Bronchial epithelial cell (primary cell): ENCODE results near the gene LRRN4. TPM values are rescaled to one million over a fixed set of nuclear protein-coding genes. Genes with fewer than 3 reads are reported as not detected.

Experiments
- DNase-seq: peaks from one replicate; pipeline ENCODE4 v3.0.0-alpha.2; 2010; ENCODE audit warnings: low read depth
- FAIRE-seq: peaks from 2 replicates; lab custom pipeline; 2011; peaks lifted over from hg19 to GRCh38; lab: Jason Lieb, UNC
- H3K27me3 ChIP-seq: 2 replicates; pipeline ENCODE4 v1.5.1; 2011; ENCODE audit warnings: low read length; ENCODE audit not compliant: control insufficient read depth, insufficient read depth
- H3K36me3 ChIP-seq: 2 replicates; pipeline ENCODE4 v1.5.1; 2011; ENCODE audit warnings: low read length; ENCODE audit not compliant: control insufficient read depth, insufficient read depth
- H3K4me3 ChIP-seq: 2 replicates; pipeline ENCODE4 v1.5.1; 2011; ENCODE audit warnings: mild to moderate bottlenecking, low read depth, low read length, control low read depth
- CTCF ChIP-seq: IDR thresholded peaks from 2 replicates; pipeline ENCODE4 v1.5.1; 2011; ENCODE audit warnings: mild to moderate bottlenecking, moderate library complexity, low read length, control low read depth, inconsistent platforms; ENCODE audit not compliant: insufficient read depth, severe bottlenecking
- total RNA-seq: library from RNA; depleted of rRNA; stranded (reverse); fragments of >200 nt; gene quantifications from 2 replicates; pipeline ENCODE4 v1.2.1, GENCODE V29; 2014

The LRRN4 gene
- not detected in 2 replicates for total RNA-seq

GRCh38 chr20:6053776-6054688, at the start of gene LRRN4:
LRRN4 (minus strand) TSS chr20:6054060; CDS start chr20:6052799, 1,261 bp downstream.
- no peak for TF ChIP-seq CTCF
- Histone ChIP-seq H3K4me3 (no peak within 1 kb of the TSS), H3K27me3 (no peaks in the 10 kb centered on the region), H3K36me3 (no peaks in the 10 kb centered on the region)
- peak; percentile 89 for DNase-seq
- peak; percentile 81 for FAIRE-seq

DNA sequence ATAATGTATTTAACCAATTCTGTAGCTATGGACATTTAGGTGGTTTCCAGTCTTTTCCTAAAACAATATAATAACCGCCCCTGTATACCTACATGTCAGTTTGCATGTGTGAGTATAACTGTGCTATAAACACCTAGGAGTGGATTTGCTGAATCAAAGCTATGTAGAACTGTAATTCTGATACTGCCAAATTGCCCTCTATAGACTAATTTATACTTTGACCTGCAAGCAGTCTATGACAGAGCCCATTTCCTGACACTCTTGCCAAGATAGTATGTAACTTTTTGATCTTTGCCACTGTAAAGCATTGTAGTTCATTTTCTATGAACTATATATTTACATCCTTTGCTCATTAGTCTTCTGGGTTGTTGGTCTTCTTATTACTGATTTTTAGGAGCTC, 49.4 kb upstream of the LRRN4 start:
- no peak for TF ChIP-seq CTCF
- DNase-seq: no peak
- H3K4me3 ChIP-seq: no peak overlapping the region
- FAIRE-seq: no peak
- H3K27me3 ChIP-seq: no peaks in the 10 kb centered on the region
- H3K36me3 ChIP-seq: peaks cover 15% of the 10 kb centered on the region

DNA sequence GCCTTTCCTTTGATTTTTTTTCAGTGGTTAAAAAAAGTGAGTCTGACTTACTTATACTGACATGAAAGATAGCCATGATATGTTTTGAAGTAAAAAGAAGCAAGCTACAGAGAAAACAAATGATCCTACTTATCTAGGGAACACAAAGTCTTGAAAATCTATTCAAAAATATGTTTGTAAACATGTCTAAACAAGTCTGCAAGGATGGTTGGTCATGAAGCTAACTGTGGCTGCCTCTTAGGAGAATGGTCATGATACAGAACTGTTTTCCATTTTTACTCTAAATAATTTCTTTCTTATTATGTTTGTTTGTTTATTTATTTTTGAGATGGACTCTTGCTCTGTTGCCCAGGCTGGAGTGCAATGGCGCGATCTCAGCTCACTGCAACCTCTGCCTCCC, 47.5 kb upstream of the LRRN4 start:
- DNase-seq: peak; percentile 60
- Histone ChIP-seq H3K27me3 (no peaks in the 10 kb centered on the region), H3K36me3 (peaks cover 16% of the 10 kb centered on the region), H3K4me3 (no peak overlapping the region)
- no peak for FAIRE-seq
- no peak for TF ChIP-seq CTCF

- no peak overlapping the region for H3K4me3 ChIP-seq
- no peak for FAIRE-seq
- H3K36me3 ChIP-seq: peaks cover 20% of the 10 kb centered on the region
Measured at GRCh38 chr20:6100246-6100645, 46.4 kb upstream of the LRRN4 start.

DNA sequence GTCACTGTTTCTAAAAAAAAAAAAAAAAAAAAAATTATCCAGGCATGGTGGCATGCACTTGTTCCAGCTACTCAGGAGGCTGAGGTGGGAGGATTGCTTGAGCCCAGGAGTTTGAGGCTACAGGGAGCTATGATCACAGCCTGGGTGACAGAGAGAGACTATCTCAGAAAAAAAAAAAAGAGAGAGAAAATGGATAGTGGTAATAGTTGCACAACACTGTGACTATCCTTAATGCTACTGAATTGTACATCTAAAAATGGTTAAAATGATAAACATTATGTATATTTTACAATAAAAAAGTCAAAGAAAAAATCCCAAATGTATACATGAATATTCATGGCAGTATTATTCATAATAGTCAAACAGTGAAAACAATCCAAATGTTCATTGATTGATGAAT, 46.0 kb upstream of the LRRN4 start:
- no peak overlapping the region for H3K4me3 ChIP-seq
- FAIRE-seq (no peak), DNase-seq (no peak)
- no peaks in the 10 kb centered on the region for H3K27me3 ChIP-seq
- peaks cover 17% of the 10 kb centered on the region for H3K36me3 ChIP-seq
- no peak for TF ChIP-seq CTCF

More at GRCh38 chr20:6100246-6100645, 46.4 kb upstream of the LRRN4 start:
- no peak for TF ChIP-seq CTCF
- no peak for DNase-seq
- H3K27me3 ChIP-seq: no peaks in the 10 kb centered on the region
